ENCODE results near the gene ARHGEF16.

Gene ARHGEF16

DNA sequence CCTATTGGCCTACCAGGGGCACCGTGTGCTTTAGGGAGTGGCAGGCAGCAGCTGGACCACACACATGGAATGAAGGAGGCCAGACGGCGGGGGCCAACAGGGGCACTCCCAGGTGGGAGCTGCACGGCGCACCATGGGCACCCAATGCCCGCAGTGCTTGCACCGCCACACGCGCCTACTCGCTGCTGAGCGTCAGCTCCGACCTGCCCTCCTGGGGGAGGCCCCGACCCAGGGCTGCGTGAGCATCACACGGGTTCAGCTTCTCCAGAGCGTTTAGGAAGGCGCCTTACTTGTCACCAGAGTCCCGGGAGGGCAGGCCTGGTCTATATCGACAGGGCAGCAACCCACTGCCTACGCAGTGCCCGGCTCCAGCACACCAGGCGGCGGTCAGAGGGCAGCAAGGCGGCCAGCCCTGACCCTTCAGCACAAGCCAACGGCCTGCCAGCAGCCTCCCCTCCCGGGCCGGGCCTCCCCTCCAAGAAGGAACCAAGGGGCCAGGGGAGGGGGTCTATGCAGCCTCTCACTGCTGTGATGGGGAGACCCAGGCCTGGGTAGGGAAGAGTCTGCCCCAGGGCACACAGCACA is 64.9 kb downstream of the ARHGEF16 start:
- DNase-seq (ENCODE audit: low read depth), result no peak

DNA sequence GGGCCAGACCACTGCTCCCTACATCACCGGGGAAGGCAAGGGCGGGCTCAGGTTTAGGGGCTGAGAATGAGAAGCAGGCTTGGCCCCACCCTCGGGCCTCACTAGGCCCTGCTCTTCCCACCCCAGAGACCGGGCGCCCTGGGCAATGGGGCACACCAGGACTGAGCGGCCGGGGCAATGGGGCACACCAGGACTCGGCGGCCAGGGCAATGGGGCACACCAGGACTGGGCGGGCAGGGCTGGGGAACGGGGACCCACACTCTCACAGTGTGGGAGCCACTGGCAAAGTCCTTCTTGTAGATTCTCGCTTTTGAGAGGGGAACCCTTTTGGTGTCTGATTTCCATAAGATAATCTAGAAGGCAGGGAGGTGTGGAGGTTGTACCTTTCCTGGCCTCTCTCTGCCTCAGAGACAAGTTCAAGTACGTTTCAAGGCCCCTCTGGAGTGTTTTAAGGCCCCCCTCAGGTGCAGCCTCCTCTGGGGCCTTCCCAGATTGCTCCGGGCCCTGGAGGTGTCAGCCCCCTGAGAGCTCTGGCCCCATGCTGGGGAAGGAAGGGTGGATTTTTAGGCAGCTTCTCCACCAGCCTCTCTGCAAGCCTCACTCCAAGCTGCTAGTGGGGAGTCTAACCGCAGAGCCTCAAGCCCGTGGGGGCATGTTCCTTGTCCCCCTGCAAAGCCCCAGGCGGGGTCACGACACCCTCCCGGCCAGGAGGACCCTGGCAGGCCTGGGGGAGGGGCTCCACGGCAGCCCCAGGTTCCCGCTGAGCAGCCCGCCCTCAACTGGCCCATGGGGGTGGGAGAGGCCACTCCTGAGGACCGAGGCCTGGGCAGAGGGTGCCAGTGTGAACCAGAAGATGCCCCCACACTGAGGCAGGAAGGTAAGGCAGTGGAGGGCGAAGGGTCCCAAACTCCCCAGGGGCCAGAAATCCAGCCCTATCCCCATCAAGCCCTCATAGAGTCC is 66.2 kb downstream of the ARHGEF16 start:
- DNase-seq (ENCODE audit: low read depth), result no peak

DNA sequence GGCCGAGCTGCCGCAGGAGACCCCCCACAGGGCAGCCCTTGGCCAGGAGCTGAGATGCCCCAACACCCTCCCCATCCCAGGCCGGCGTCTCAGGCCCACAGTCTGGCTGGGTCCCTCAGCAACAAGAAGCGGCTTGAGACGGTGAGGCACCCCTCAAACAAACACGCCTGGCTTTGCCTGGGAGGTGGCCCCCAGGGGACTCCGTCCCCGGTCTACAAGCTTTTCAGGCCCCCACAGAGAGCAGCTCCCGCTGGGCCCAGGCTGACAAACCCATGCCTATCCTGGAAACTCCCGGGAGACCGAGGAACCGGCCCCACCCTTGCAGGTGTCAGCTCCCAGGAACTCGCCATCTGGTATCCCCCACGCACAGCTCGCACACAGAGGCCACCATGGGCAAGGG is 67.0 kb downstream of the ARHGEF16 start:
- no peak for DNase-seq (ENCODE audit: low read depth)

DNA sequence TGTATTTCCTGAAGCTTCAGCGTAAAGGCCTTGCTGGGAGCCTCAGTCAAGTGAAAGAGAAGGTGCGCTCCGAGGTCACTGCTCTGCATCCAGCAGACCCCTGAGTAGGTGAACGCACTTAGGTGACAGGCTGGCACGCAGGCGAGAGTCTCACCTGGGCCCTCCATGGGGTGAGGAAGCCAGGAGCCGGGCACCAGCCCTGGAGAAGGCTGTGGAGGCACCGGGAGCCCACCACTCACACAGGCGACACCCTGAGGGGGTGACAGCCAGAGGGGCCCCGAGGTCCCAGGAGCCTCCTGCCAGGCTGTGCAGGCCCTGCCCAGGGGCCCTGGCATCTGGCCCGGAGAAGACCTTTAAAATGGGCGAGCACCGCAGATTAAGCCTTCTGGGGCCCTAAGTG is 67.6 kb downstream of the ARHGEF16 start:
- DNase-seq (ENCODE audit: low read depth), result no peak

DNA sequence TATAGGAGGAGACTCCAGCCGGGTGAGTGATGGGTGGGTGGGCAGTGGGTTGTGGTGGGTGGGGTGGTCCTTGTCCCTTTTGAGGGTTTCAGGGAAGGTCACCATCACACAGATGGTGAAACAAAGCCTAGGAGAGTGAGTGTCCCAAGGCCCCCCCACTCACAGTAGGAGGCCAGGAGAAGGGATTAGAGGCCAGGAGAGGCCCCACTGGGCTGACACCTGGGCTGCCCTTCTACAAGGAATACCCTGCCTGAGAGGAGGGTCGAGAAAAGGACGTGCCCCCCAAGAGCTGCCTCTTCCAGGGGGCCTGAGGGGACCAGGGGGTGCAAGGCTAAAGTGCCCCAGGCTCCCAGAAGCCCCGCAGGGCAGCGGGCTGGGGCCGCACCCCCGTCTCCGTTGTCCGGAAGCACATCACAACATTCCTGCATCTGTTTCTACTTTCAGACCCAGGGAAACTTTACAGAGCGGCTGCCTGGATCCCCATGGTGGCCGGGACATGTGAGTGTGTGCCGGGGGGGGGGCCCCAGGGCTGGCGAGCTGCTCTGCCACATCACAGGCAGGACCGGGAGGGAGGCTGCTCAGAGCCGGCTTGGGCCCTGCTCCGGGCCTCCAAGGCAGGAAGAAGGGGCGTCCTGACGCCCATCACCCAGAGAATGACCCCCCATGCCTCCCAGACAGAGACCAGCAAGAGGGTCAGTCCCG is 68.2 kb downstream of the ARHGEF16 start:
- DNase-seq (ENCODE audit: low read depth), result peak; percentile 93

DNA sequence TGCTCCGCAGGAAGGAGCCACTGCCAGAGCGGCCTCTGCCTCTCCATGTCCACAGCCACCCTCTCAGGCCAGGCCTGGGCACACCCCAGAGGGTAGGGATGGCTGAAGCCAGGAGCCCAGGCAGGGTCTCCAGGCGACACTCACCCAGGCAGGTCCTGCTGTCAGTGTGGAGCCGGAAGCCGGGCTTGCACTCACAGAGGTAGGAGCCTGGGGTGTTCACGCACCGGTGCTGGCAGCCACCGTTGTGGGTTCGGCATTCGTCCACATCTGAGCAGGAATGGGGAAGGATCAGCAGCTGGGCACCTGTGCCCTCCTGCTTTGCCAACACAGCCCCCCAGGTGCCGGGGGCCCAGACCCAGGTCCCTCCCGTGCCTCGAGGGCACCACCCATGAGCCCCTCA is 69.5 kb downstream of the ARHGEF16 start:
- DNase-seq (ENCODE audit: low read depth), result no peak

DNA sequence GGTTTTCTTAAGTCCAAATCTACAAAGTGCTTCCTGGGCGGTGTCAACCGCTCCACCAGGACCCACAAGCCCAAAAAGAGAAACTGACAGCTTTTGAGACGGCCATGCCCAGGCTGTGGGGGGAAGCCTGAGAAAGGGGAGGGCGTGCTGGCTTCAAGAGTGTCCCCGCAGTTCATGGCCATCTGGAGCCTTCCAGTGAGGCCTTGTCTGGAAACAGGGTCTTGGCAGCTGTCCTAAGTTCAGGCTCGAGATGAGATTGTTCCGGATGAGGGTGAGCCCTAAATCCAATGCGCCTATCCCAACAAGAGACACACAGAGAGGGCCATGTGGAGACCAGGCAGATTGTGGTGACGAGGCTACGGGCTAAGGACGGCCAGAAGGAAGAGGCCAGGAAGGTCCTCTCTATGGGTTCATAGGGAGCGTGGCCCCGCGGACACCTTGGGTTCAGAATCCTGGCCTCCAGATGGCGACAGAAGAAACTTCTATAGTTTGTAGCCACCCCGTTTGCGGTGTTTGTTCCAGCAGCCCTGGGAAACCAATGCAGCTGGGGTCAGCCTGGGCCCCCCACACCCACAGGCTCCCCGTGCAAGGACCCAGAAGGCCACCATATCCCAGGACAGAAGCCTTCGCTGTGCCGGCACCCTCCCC is 70.2 kb downstream of the ARHGEF16 start:
- DNase-seq (ENCODE audit: low read depth), result no peak

DNA sequence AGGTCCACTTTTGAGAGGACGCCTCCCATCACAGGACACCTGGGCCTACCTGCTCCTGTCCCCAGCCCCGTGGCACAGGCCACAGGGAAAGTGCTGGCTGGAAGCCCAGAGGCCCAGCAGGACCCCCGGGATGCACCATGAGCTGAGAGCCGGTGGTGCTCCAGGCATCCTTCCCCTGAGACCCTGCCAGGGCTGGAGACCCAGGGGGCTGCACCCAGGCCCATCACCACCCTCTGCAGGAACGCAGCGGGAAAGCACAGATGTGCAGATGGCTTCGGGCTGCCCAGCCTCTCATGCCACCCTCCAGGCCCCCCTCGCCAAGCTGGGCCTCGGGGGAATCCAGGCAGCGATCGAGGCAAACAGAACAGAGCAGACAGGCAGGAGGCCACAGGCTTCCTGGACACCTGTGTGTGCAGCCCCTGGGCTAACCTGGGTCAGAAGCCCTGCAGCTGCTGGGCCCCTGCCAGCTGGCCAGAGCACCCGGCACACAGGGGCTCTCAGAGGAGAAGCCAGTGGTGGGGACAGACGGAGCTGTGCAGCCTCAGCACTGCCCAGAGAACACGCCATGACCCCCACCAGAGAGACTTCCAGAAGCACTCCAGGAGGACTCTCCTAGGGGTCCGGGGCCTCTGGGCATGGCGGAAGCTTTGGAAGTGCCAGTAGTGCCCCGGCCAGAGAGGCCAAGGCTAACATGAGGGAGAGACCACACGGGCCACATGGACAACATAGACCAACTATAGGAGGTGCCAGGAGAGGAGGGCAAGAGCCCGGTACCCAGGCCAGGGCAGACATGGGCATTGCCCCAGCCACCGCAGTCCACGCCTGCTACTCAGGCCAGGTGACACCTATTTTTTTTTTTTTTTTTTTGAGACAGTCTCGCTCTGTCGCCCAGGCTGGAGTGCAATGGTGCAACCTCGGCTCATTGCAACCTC is 71.4 kb downstream of the ARHGEF16 start:
- DNase-seq (ENCODE audit: low read depth), result no peak

DNA sequence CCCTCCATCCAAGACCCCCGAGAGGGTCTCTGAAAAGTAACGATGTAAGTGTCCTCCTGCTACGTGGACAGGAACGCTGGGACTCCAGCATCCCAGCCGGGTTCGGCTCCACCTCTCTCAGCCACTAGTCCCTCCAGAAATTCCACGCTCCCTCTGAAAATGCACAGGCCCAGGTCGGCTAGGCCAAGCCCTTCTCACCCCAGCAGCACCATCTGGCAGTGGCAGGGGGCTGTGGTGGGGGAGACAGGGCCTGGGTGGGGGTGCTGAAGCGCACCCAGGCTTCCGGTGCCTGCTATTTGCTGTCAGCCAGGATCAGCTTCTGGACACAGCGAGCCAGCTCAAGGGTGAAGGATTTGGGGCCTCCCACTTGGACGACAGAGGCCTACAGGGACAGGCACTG is 73.3 kb downstream of the ARHGEF16 start:
- DNase-seq (ENCODE audit: low read depth), result no peak

DNA sequence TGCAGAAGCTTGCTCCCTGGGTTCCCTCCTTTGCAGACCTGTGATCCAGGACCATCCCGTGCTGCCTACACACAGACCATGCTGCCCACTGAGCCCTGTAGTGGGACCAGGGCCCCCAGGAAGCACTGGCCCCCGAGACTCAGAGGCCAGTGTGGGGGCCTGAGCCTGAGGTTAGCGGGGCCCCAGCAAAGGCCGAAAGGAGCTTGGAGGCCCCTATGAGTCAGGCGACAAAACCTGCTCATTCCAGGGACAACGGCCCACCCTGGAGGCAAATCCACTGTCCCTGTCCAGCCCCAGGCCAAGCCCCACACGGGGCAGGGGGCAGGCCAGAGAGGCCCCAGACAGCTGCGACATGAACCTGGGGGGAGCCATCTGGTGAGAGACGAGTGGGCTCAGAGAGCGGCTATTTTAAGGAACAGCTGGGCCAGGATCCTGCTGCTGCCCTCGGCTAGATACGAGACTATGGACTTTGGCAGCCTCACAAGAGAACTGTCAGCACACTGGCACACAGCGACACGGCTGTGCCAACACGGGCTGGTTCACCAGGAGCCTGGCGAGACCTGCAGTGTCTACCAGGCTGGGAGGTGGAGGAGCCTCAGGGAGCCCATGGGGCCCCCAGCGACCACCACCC is 74.7 kb downstream of the ARHGEF16 start:
- DNase-seq (ENCODE audit: low read depth), result peak; percentile 52

DNA sequence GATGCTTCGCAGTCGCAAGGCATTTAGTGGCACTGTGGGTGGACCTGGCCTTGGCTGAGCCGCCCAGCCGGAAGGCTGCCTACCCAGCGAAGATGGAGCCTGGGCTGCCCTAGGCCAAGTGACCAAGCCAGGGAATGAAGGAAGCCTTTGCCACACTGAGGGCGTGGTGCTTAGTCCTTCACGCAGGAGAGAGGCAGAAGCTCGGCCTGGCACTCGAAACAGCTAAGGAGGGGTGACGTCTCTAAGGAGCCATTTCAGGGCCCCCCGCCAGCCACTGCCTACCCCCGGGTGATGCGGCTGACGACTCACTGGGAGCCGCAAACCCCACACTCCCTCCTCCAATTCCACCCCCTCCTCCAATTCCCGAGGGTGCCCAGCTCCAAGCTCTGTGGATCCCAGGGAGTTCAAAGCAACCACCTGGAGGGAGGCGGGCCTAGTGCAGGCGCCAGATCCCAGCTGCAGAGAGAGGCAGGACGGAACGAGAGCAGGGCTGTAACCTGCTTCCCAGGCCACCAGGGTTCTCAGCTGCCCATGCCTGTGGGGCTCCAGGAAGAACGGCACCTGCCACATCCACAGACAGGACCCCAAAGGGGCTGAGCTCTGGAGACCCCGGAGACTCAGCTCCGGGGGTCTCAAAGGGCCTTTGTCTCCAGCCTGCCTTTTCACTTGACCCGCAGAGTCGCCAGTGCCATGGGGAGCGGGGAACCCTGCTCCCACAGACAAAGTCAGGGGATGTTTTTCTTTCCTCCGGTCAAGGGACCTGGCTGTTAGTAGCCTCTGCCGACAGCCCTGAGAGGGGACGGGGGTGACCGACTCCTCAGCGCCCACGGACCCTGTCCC is 75.8 kb downstream of the ARHGEF16 start:
- peak; percentile 57 for DNase-seq (ENCODE audit: low read depth)

Data from EH (cell line).